Pancreas (tissue), 10 donors: Measurements from ENCODE around the gene OSBPL6. TPM values are rescaled to one million over a fixed set of nuclear protein-coding genes. Genes with fewer than 3 reads are reported as not detected.
A peak's percentile ranks its signal among the peaks of the same experiment; 100 is the strongest.

Experiments used
- ATAC-seq, 4 donors: fragments of 200-7000 bp; cut with Tn5 transposase; one replicate each; pipeline versions ENCODE4 v1.8.0 to v1.9.1; 2020; ENCODE audit warnings: mild to moderate bottlenecking in 4 of 4, moderate library complexity in 4 of 4
- DNase-seq, 6 donors: peaks; one replicate each; pipeline ENCODE4 v3.0.0-alpha.2; 2020
- FAIRE-seq: peaks from 2 replicates; lab custom pipeline; 2012; peaks lifted over from hg19 to GRCh38; lab: Jason Lieb, UNC
- H3K27ac ChIP-seq, 4 donors: fragments of 200-600 bp; sonication (generic); 1 replicate in 3 of 4; 2 replicates in 1 of 4; pipeline versions ENCODE4 v1.5.0 to v1.8.0; 2020
- H3K27me3 ChIP-seq, 4 donors: fragments of 200-600 bp; one replicate each; pipeline ENCODE4 v1.8.0; 2021
- H3K36me3 ChIP-seq, 3 donors: fragments of 200-600 bp; sonication (generic) in 1 of 3; one replicate each; pipeline versions ENCODE4 v1.5.0 to v1.8.0; 2020 to 2021
- H3K4me1 ChIP-seq, 3 donors: fragments of 200-600 bp; one replicate each; pipeline ENCODE4 v1.8.0; 2021
- H3K4me3 ChIP-seq, 4 donors: fragments of 200-600 bp; sonication (generic) in 2 of 4; one replicate each; pipeline versions ENCODE4 v1.5.0 to v1.8.0; 2020 to 2021
- H3K9me3 ChIP-seq, 4 donors: fragments of 200-600 bp; one replicate each; pipeline ENCODE4 v1.8.0; 2021
- WGBS, 2 donors: extraction: QIAGEN DNeasy Blood & Tissue Kit; methylation state at CpG; one replicate each; pipeline ENCODE4 v1.1.7; 2013; 5-methylcytosine and 5-hydroxymethylcytosine counted together
- intact Hi-C, 3 donors: fragments of 100-400 bp; cut with DNase I; formaldehyde crosslinking; loops; one replicate each; pipeline versions ENCODE4 v1.11.1 to v1.14.2; 2022
- polyA plus RNA-seq, 2 donors: library from polyadenylated mRNA; stranded (reverse); fragments of 200-250 nt; gene quantifications; one replicate each; pipeline ENCODE4 v1.2.3, GENCODE V29; 2013
- total RNA-seq, 6 donors: library from RNA; stranded (reverse); fragmentation: NEBNext Ultra II Directional in 4 of 6; extraction: Animal tissue kit (Norgen Biotek cat#: 25700) in 4 of 6; gene quantifications; one replicate each; pipeline versions ENCODE4 v1.2.1 to v1.2.4, GENCODE V29; 2021 to 2023
- TF ChIP-seq, protein P1 (sequence below), 4 donors: fragments of 200-600 bp; sonication (generic) in 3 of 4; IDR thresholded peaks; one replicate each; pipeline versions ENCODE4 v1.5.0 to v1.8.0; 2021; ENCODE audit warnings: antibody characterized with exemption in 4 of 4
- donor health status: healthy with polysubstance abuse.
- donor health status: DM: no; HTN: no; CAD: no; lungs with moderate emphysema.
- donor health status: DM: no; HTN: no; CAD: no.
- donor health status: control.
- donor health status: control.
- donor health status: Bipolar disorder and iron deficiency.
- donor health status: DM: yes; HTN: yes; CAD: no.
- donor health status: DM: no; HTN: no; CAD: no.
- donor health status: DM: no; HTN: no; CAD: no.
- donor health status: DM: yes; HTN: yes; CAD: no.

OSBPL6 gene
- total and polyA plus RNA-seq, 8 donors = 0.30 to 1.4 (median 0.79) TPM

GRCh38 chr2:178392215-178392614 is 197.9 kb downstream of the OSBPL6 start:
- no peak for ATAC-seq
- intact Hi-C loops = no loop called here

GRCh38 chr2:178394859-178395258 is 200.5 kb downstream of the OSBPL6 start:
- FAIRE-seq = no peak
- H3K36me3 ChIP-seq = no peaks in the 10 kb centered on the region
- H3K27me3 ChIP-seq = no peaks in the 10 kb centered on the region
- intact Hi-C loops = no loop called here
- TF ChIP-seq, protein P1, sequence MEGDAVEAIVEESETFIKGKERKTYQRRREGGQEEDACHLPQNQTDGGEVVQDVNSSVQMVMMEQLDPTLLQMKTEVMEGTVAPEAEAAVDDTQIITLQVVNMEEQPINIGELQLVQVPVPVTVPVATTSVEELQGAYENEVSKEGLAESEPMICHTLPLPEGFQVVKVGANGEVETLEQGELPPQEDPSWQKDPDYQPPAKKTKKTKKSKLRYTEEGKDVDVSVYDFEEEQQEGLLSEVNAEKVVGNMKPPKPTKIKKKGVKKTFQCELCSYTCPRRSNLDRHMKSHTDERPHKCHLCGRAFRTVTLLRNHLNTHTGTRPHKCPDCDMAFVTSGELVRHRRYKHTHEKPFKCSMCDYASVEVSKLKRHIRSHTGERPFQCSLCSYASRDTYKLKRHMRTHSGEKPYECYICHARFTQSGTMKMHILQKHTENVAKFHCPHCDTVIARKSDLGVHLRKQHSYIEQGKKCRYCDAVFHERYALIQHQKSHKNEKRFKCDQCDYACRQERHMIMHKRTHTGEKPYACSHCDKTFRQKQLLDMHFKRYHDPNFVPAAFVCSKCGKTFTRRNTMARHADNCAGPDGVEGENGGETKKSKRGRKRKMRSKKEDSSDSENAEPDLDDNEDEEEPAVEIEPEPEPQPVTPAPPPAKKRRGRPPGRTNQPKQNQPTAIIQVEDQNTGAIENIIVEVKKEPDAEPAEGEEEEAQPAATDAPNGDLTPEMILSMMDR (IDR thresholded peaks at IDR 0.05) = no peak
- ATAC-seq = no peak
- H3K9me3 ChIP-seq = no peaks in the 10 kb centered on the region
- no peaks in the 10 kb centered on the region for H3K4me1 ChIP-seq
- H3K27ac ChIP-seq = no peak overlapping the region
- no peak for DNase-seq
- no peak overlapping the region for H3K4me3 ChIP-seq

More at GRCh38 chr2:178392215-178392614, 197.9 kb downstream of the OSBPL6 start:
- FAIRE-seq (no peak), DNase-seq (no peak)
- H3K9me3 ChIP-seq = no peaks in the 10 kb centered on the region
- H3K27me3 ChIP-seq = no peaks in the 10 kb centered on the region
- WGBS, 2 donors = 76 to 85% methylated on average over 3 of the region's 3 CpGs
- no peak overlapping the region for H3K27ac ChIP-seq
- H3K4me3 ChIP-seq = no peak overlapping the region
- TF ChIP-seq, protein P1 (IDR thresholded peaks at IDR 0.05) = no peak
- no peaks in the 10 kb centered on the region for H3K36me3 ChIP-seq
- H3K4me1 ChIP-seq = no peaks in the 10 kb centered on the region

- Histone ChIP-seq H3K4me1 (no peaks in the 10 kb centered on the region), H3K9me3 (no peaks in the 10 kb centered on the region), H3K27me3 (no peaks in the 10 kb centered on the region), H3K4me3 (no peak overlapping the region), H3K27ac (no peak overlapping the region), H3K36me3 (no peaks in the 10 kb centered on the region)
- DNase-seq = no peak
- WGBS, 2 donors = 78 to 83% methylated on average over 2 of the region's 2 CpGs
- ATAC-seq = no peak
- TF ChIP-seq, protein P1 (IDR thresholded peaks at IDR 0.05) = no peak
- FAIRE-seq = no peak
- intact Hi-C loops = no loop called here
These were observed 201.0 kb downstream of the OSBPL6 start for GRCh38 chr2:178395295-178395694.

DNA sequence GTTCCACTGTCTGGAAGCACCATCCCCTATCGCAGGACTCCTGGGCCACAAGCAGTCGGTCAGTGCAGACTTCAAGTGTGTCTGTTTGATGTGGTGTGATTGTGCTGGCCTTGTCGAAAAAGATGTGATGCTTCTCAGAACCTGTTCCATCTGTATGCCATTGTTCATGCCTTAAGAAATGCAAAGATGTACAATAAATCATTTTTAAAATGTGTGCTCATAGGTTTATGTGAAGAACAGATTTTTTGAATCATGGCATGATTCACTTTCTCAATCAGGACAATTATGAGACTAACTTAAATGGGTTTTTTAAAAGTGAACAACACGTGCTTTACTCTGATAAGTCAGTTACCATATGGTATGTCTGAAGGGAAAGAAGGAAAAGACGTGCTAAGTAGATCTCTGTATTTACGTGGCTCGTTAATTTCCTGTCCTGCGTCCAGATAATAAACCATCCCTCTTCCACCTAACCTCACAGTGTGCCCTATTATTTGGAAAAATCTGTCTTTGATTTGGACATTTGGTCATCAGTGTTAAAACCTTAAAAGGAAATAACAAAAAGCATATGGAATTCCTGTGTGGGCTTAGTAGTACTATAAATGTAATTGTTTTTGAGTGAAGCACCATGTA is 201.7 kb downstream of the OSBPL6 start:
- Histone ChIP-seq H3K4me3 (no peak overlapping the region), H3K27me3 (no peaks in the 10 kb centered on the region), H3K27ac (no peak overlapping the region), H3K4me1 (no peaks in the 10 kb centered on the region), H3K9me3 (no peaks in the 10 kb centered on the region), H3K36me3 (no peaks in the 10 kb centered on the region)
- intact Hi-C loops = no loop called here
- 75 to 86% methylated on average over 8 of the region's 8 CpGs for WGBS, 2 donors
- ATAC-seq (no peak), FAIRE-seq (no peak), DNase-seq (no peak)
- TF ChIP-seq, protein P1 (IDR thresholded peaks at IDR 0.05) = no peak

- intact Hi-C loops = no loop called here
- H3K9me3 ChIP-seq = no peaks in the 10 kb centered on the region
- FAIRE-seq (peak; percentile 91), ATAC-seq (peak; percentile 68 to 88 (median 80)), DNase-seq (no peak)
- TF ChIP-seq, protein P1 (IDR thresholded peaks at IDR 0.05) = peak; percentile 38 to 56 (median 46)
- H3K4me1 ChIP-seq = no peaks in the 10 kb centered on the region
- H3K27me3 ChIP-seq = no peaks in the 10 kb centered on the region
- no peak overlapping the region for H3K27ac ChIP-seq
- H3K36me3 ChIP-seq = no peaks in the 10 kb centered on the region
- no peak overlapping the region for H3K4me3 ChIP-seq
- WGBS, 2 donors = 9 to 10% methylated on average over 7 of the region's 7 CpGs
These were observed 202.8 kb downstream of the OSBPL6 start for GRCh38 chr2:178397002-178397605.
